IMR-90 (cell line): ENCODE measurements around the gene SHB.

Source experiments
- MAFK ChIP-seq: IDR thresholded peaks from 2 replicates; pipeline ENCODE4 v1.6.1; 2012; ENCODE audit warnings: low read depth, low read length, improper control_type of control experiment
- POLR2A ChIP-seq: IDR thresholded peaks from 2 replicates; pipeline ENCODE4 v1.6.1; 2012; ENCODE audit warnings: mild to moderate bottlenecking, low read depth, low read length
- RCOR1 ChIP-seq: IDR thresholded peaks from 2 replicates; pipeline ENCODE4 v1.6.1; 2012; ENCODE audit warnings: mild to moderate bottlenecking, low read length, improper control_type of control experiment; ENCODE audit not compliant: insufficient replicate concordance
- SMC3 ChIP-seq: fragments of 150-350 bp; IDR thresholded peaks from 2 replicates; pipeline ENCODE4 v1.6.1; 2016; ENCODE audit warnings: low read depth, mild to moderate bottlenecking, antibody characterized with exemption, low read length, moderate library complexity
- TF ChIP-seq, protein P1 (sequence below): fragments of 150-350 bp; IDR thresholded peaks from 2 replicates; pipeline ENCODE4 v1.6.1; 2017; ENCODE audit warnings: mild to moderate bottlenecking, antibody characterized with exemption, low read length, low read depth
- TF ChIP-seq, protein P2 (sequence below): conservative IDR thresholded peaks from 2 replicates; pipeline ENCODE4 v1.5.1; 2012; ENCODE audit warnings: mild to moderate bottlenecking, low read depth, low read length, improper control_type of control experiment
- TF ChIP-seq, protein P3 (sequence below): fragments of 150-350 bp; IDR thresholded peaks from 2 replicates; pipeline ENCODE4 v1.6.1; 2016; ENCODE audit warnings: low read depth, mild to moderate bottlenecking, low read length, moderate library complexity, borderline replicate concordance

DNA sequence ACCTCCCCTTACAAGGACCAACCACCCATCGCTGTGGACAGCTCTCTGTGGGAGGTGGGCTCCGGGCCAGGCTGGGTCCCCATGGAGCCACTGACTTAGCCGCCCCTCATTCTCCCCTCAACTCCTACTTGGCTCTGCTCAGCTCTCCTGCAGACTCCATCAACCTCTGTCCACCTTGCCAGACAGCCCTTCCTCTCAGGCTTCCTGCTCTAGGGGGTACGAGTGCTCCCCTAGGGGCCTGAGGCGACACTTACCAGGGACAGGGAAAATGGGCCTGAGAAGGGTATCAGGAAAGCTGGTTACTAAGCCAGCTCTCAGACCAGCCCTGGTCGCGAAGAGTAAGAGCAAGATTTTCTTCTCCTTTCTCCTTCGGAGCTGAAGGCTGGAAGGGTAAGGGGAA, 43.9 kb downstream of the SHB start:
- TF ChIP-seq POLR2A (no peak), MAFK (no peak), RCOR1 (no peak), SMC3 (no peak)
- TF ChIP-seq, protein P1, sequence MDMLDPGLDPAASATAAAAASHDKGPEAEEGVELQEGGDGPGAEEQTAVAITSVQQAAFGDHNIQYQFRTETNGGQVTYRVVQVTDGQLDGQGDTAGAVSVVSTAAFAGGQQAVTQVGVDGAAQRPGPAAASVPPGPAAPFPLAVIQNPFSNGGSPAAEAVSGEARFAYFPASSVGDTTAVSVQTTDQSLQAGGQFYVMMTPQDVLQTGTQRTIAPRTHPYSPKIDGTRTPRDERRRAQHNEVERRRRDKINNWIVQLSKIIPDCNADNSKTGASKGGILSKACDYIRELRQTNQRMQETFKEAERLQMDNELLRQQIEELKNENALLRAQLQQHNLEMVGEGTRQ, result no peak
- TF ChIP-seq, protein P2, sequence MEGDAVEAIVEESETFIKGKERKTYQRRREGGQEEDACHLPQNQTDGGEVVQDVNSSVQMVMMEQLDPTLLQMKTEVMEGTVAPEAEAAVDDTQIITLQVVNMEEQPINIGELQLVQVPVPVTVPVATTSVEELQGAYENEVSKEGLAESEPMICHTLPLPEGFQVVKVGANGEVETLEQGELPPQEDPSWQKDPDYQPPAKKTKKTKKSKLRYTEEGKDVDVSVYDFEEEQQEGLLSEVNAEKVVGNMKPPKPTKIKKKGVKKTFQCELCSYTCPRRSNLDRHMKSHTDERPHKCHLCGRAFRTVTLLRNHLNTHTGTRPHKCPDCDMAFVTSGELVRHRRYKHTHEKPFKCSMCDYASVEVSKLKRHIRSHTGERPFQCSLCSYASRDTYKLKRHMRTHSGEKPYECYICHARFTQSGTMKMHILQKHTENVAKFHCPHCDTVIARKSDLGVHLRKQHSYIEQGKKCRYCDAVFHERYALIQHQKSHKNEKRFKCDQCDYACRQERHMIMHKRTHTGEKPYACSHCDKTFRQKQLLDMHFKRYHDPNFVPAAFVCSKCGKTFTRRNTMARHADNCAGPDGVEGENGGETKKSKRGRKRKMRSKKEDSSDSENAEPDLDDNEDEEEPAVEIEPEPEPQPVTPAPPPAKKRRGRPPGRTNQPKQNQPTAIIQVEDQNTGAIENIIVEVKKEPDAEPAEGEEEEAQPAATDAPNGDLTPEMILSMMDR, result 0 out of 2 replicates have a peak, but pooled peaks have one; percentile 13
- TF ChIP-seq, protein P3, sequence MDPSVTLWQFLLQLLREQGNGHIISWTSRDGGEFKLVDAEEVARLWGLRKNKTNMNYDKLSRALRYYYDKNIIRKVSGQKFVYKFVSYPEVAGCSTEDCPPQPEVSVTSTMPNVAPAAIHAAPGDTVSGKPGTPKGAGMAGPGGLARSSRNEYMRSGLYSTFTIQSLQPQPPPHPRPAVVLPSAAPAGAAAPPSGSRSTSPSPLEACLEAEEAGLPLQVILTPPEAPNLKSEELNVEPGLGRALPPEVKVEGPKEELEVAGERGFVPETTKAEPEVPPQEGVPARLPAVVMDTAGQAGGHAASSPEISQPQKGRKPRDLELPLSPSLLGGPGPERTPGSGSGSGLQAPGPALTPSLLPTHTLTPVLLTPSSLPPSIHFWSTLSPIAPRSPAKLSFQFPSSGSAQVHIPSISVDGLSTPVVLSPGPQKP, result no peak
